Transverse colon (tissue), 4 donors: ENCODE data around the gene STON2.
"Not testable (repeated sequence)": the region's sequence is repeated elsewhere in the genome, so short reads cannot be mapped to it uniquely, and the experiment has no call there.

Experiments
- CTCF ChIP-seq, 5 experiments: fragments of 200-600 bp in 3 of 5; fragments of 450-650 bp in 2 of 5; sonication (generic) in 3 of 5; IDR thresholded peaks; 1 replicate in 2 of 5; 2 replicates in 3 of 5; pipeline ENCODE4 v1.5.1; 2016 to 2017; ENCODE audit warnings: antibody characterized with exemption in 5 of 5, inconsistent platforms in 3 of 5, mild to moderate bottlenecking in 2 of 5, moderate library complexity in 1 of 5
- EP300 ChIP-seq: sonication (generic); formaldehyde crosslinking; IDR thresholded peaks from one replicate; pipeline ENCODE4 v1.6.1; 2017; ENCODE audit warnings: antibody characterized with exemption, low read depth
- POLR2A ChIP-seq: fragments of 450-650 bp; IDR thresholded peaks from one replicate; pipeline ENCODE4 v1.6.1; 2016; ENCODE audit warnings: antibody characterized with exemption, mild to moderate bottlenecking, moderate library complexity
- POLR2AphosphoS5 ChIP-seq, 3 donors: sonication (generic); formaldehyde crosslinking; IDR thresholded peaks; one replicate each; pipeline ENCODE4 v1.6.1; 2016; ENCODE audit warnings: antibody characterized with exemption in 3 of 3

GRCh38 chr14:81223788-81224187 lies 176.3 kb downstream of the STON2 start:
- TF ChIP-seq EP300; CTCF (IDR thresholded peaks at IDR 0.05); POLR2A; POLR2AphosphoS5 (IDR thresholded peaks at IDR 0.05): not testable (repeated sequence)
